Mesenchymal stem cell (in vitro differentiated cells and primary cell): ENCODE data around the gene TAF6L.
A peak's percentile ranks its signal among the peaks of the same experiment; 100 is the strongest.
"Not testable (repeated sequence)": the region's sequence is repeated elsewhere in the genome, so short reads cannot be mapped to it uniquely, and the experiment has no call there.

Source experiments
- DNase-seq: peaks from one replicate; pipeline ENCODE4 v3.0.0-alpha.2; 2013
- H2AFZ ChIP-seq: one replicate; pipeline ENCODE4 v1.6.1; 2013; ENCODE audit warnings: low read depth, mild to moderate bottlenecking, control low read depth, inconsistent platforms, low read length, moderate library complexity
- H2AK5ac ChIP-seq: 2 replicates; pipeline ENCODE4 v1.6.1; 2013; ENCODE audit warnings: low read length, moderate library complexity, mild to moderate bottlenecking, inconsistent platforms; ENCODE audit not compliant: severe bottlenecking
- H2BK120ac ChIP-seq: one replicate; pipeline ENCODE4 v1.6.1; 2013; ENCODE audit warnings: low read depth, mild to moderate bottlenecking, inconsistent platforms, low read length, moderate library complexity
- H2BK12ac ChIP-seq, 2 experiments: one replicate each; pipeline ENCODE4 v1.6.1; 2013; ENCODE audit warnings: inconsistent platforms in 2 of 2, low read length in 2 of 2, mild to moderate bottlenecking in 2 of 2, moderate library complexity in 2 of 2, control low read depth in 1 of 2
- H2BK15ac ChIP-seq: one replicate; pipeline ENCODE4 v1.6.1; 2013; ENCODE audit warnings: mild to moderate bottlenecking, low read depth, inconsistent platforms; ENCODE audit not compliant: poor library complexity, severe bottlenecking
- H2BK5ac ChIP-seq: 2 replicates; pipeline ENCODE4 v1.6.1; 2013; ENCODE audit warnings: low read depth, mild to moderate bottlenecking, low read length, control low read depth, inconsistent platforms; ENCODE audit not compliant: poor library complexity, severe bottlenecking
- H3K14ac ChIP-seq, 2 experiments: one replicate each; pipeline ENCODE4 v1.6.1; 2013; ENCODE audit warnings: inconsistent platforms in 2 of 2, low read length in 2 of 2, control low read depth in 1 of 2, mild to moderate bottlenecking in 1 of 2, moderate library complexity in 1 of 2
- H3K18ac ChIP-seq, 2 experiments: one replicate each; pipeline ENCODE4 v1.6.1; 2013; ENCODE audit warnings: inconsistent platforms in 2 of 2, low read length in 2 of 2, control low read depth in 1 of 2, low read depth in 1 of 2, mild to moderate bottlenecking in 1 of 2
- H3K23ac ChIP-seq, 2 experiments: one replicate each; pipeline ENCODE4 v1.6.1; 2013; ENCODE audit warnings: inconsistent platforms in 2 of 2, low read length in 2 of 2, mild to moderate bottlenecking in 2 of 2, moderate library complexity in 2 of 2, control low read depth in 1 of 2
- H3K27ac ChIP-seq: 2 replicates; pipeline ENCODE4 v1.5.1; 2013; ENCODE audit warnings: mild to moderate bottlenecking, moderate library complexity, low read length, control low read depth, inconsistent platforms; ENCODE audit not compliant: poor library complexity, severe bottlenecking
- H3K27me3 ChIP-seq, 2 experiments: 2 replicates each; pipeline versions ENCODE4 v1.6.1 to v1.7.0; 2013; ENCODE audit warnings: low read length in 2 of 2, mild to moderate bottlenecking in 2 of 2, moderate library complexity in 2 of 2, control low read depth in 1 of 2, inconsistent platforms in 1 of 2; ENCODE audit not compliant: control insufficient read depth in 1 of 2, insufficient read depth in 1 of 2
- H3K36me3 ChIP-seq, 2 experiments: 2 replicates each; pipeline versions ENCODE4 v1.6.1 to v1.7.0; 2013; ENCODE audit warnings: low read length in 2 of 2, control low read depth in 1 of 2, inconsistent platforms in 1 of 2, low read depth in 1 of 2, mild to moderate bottlenecking in 1 of 2; ENCODE audit not compliant: insufficient read depth in 2 of 2, control insufficient read depth in 1 of 2
- H3K4ac ChIP-seq, 2 experiments: one replicate each; pipeline ENCODE4 v1.6.1; 2013; ENCODE audit warnings: inconsistent platforms in 2 of 2, low read length in 2 of 2, mild to moderate bottlenecking in 2 of 2, moderate library complexity in 2 of 2, control low read depth in 1 of 2, low read depth in 1 of 2
- H3K4me1 ChIP-seq: 2 replicates; pipeline ENCODE4 v1.6.1; 2013; ENCODE audit warnings: low read depth, low read length, control low read depth; ENCODE audit not compliant: control insufficient read depth, insufficient read depth
- H3K4me2 ChIP-seq: 2 replicates; pipeline ENCODE4 v1.6.1; 2013; ENCODE audit warnings: low read length, mild to moderate bottlenecking, inconsistent platforms; ENCODE audit not compliant: poor library complexity, severe bottlenecking
- H3K4me3 ChIP-seq, 2 experiments: 2 replicates each; pipeline versions ENCODE4 v1.5.1 to v1.7.0; 2013; ENCODE audit warnings: low read length in 2 of 2, mild to moderate bottlenecking in 2 of 2, control low read depth in 1 of 2, low read depth in 1 of 2; ENCODE audit not compliant: insufficient read depth in 1 of 2
- H3K79me1 ChIP-seq: replicated peaks from 2 replicates; pipeline ENCODE4 v1.6.1; 2013; ENCODE audit warnings: mild to moderate bottlenecking, control low read depth, low read length, inconsistent platforms; ENCODE audit not compliant: poor library complexity, severe bottlenecking
- H3K9ac ChIP-seq: 2 replicates; pipeline ENCODE4 v1.7.0; 2013; ENCODE audit warnings: mild to moderate bottlenecking, low read length, moderate library complexity
- H3K9me3 ChIP-seq: 2 replicates; pipeline ENCODE4 v1.7.0; 2013; ENCODE audit warnings: mild to moderate bottlenecking, low read length; ENCODE audit not compliant: control insufficient read depth
- H4K8ac ChIP-seq: one replicate; pipeline ENCODE4 v1.6.1; 2013; ENCODE audit warnings: inconsistent platforms, mild to moderate bottlenecking, low read length, moderate library complexity
- H4K91ac ChIP-seq: one replicate; pipeline ENCODE4 v1.6.1; 2013; ENCODE audit warnings: mild to moderate bottlenecking, low read length, inconsistent platforms
- WGBS: methylation state at CpG from one replicate; pipeline ENCODE4 v1.1.7; 2013; ENCODE audit warnings: mixed read lengths; 5-methylcytosine and 5-hydroxymethylcytosine counted together

The TAF6L gene

DNA sequence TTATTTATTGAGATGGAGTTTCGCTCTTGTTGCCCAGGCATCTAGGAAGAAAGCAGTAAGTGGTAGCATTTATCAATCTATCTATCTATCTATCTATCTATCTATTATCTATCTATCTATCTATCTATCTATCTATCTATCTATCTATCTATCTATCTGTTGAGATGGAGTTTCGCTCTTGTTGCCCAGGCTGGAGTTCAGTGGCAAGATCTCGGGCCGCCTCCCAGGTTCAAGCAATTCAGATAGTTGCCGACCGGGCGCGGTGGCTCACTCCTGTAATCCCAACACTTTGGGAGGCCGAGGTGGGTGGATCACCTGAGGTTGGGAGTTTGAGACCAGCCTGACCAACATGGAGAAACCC lies 10.3 kb upstream of the TAF6L start:
- H2AK5ac ChIP-seq, H3K4me2 ChIP-seq, H3K23ac ChIP-seq, H3K18ac ChIP-seq, H2BK120ac ChIP-seq, H2BK5ac ChIP-seq, H3K27me3 ChIP-seq, H3K14ac ChIP-seq, H4K91ac ChIP-seq, DNase-seq, H4K8ac ChIP-seq, H3K27ac ChIP-seq, H3K4ac ChIP-seq, H2BK15ac ChIP-seq, H3K9me3 ChIP-seq, H2BK12ac ChIP-seq, H3K4me1 ChIP-seq: not testable (repeated sequence)
- peaks cover 5 to 18% of the 10 kb centered on the region in 2 experiments for H3K36me3 ChIP-seq
- peaks cover 13% of the 10 kb centered on the region for H3K79me1 ChIP-seq
- WGBS, result 79% methylated on average over 3 of the region's 9 CpGs
- H3K4me3 ChIP-seq, result peak overlapping the region in 1 of 2 experiments; percentile 99
- peak overlapping the region; percentile 63 for H2AFZ ChIP-seq
- H3K9ac ChIP-seq, result peak overlapping the region; percentile 93

DNA sequence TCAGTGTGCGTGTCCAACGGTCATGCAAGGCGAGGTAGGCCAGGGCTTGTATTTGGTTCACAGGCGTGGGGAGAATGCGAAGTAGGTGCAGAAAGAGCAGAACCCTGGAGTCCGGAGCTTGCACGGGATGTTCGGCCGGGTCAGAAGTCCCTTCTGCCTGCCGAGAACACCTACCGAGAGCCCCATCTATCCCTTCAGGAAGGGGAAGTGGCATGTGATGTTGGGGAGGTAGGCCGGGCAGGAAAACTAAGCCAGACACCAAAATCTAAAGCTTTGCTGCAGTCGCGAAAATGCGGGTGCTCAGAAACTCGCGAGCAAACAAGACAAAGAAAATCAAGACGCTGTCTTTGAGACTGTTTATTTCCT lies 435 bp upstream of the TAF6L start:
- H3K27ac ChIP-seq, result peak overlapping the region; percentile 75
- peaks cover 17% of the 10 kb centered on the region for H3K79me1 ChIP-seq
- peak overlapping the region; percentile 52 to 92 for H3K18ac ChIP-seq
- peak overlapping the region; percentile 75 for H2AFZ ChIP-seq
- peak overlapping the region; percentile 88 for H4K8ac ChIP-seq
- no peak overlapping the region for H3K23ac ChIP-seq
- no peak overlapping the region for H2BK120ac ChIP-seq
- peak overlapping the region; percentile 9 to 45 for H2BK12ac ChIP-seq
- no peak overlapping the region for H2BK5ac ChIP-seq
- no peaks in the 10 kb centered on the region for H3K9me3 ChIP-seq
- peaks cover 6% of the 10 kb centered on the region for H3K4me1 ChIP-seq
- no peak overlapping the region for H2BK15ac ChIP-seq
- no peak for DNase-seq
- no peak overlapping the region for H2AK5ac ChIP-seq
- WGBS, result 25% methylated on average over 9 of the region's 18 CpGs
- peak overlapping the region; percentile 66 for H3K4me2 ChIP-seq
- H3K4ac ChIP-seq, result peak overlapping the region; percentile 79 to 87
- peak overlapping the region in 1 of 2 experiments; percentile 89 for H3K14ac ChIP-seq
- peak overlapping the region in 1 of 2 experiments; percentile 90 for H3K4me3 ChIP-seq
- peaks cover 24 to 39% of the 10 kb centered on the region in 2 experiments for H3K36me3 ChIP-seq
- H4K91ac ChIP-seq, result peak overlapping the region; percentile 96
- H3K27me3 ChIP-seq, result no peaks in the 10 kb centered on the region
- H3K9ac ChIP-seq, result peak overlapping the region; percentile 91

DNA sequence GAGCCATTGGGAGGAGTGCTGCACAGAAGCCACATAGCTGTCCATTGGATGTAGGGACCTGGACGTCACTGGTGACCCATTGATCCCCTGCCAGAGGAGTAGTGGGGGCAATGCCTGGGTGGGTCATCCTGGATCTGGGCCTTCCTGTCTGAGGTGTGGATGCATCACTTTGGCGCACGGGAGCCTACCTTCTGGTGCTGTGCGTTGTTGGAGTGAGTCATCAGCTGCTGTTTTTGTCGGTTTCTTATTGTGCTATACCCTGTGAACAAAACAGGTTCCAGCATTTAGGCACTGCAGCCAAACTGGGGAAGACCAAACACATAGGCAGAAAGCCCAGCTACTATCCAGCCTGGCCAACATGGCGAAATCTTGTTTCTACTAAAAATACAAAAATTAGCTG lies 3.2 kb downstream of the TAF6L start:
- Histone ChIP-seq H2AFZ (no peak overlapping the region), H2BK12ac (no peak overlapping the region), H3K14ac (no peak overlapping the region), H3K79me1 (peaks cover 22% of the 10 kb centered on the region), H2BK120ac (no peak overlapping the region), H3K4me1 (peaks cover 6% of the 10 kb centered on the region), H2BK15ac (no peak overlapping the region), H3K4ac (no peak overlapping the region), H4K91ac (no peak overlapping the region), H2BK5ac (no peak overlapping the region), H3K23ac (no peak overlapping the region), H3K18ac (no peak overlapping the region), H3K27ac (no peak overlapping the region), H3K27me3 (no peaks in the 10 kb centered on the region), H3K4me2 (no peak overlapping the region), H4K8ac (no peak overlapping the region), H3K9ac (no peak overlapping the region), H2AK5ac (no peak overlapping the region), H3K36me3 (peaks cover 40 to 43% of the 10 kb centered on the region in 2 experiments), H3K4me3 (no peak overlapping the region), H3K9me3 (no peaks in the 10 kb centered on the region)
- WGBS, result 96% methylated on average over 5 of the region's 6 CpGs
- DNase-seq, result no peak

DNA sequence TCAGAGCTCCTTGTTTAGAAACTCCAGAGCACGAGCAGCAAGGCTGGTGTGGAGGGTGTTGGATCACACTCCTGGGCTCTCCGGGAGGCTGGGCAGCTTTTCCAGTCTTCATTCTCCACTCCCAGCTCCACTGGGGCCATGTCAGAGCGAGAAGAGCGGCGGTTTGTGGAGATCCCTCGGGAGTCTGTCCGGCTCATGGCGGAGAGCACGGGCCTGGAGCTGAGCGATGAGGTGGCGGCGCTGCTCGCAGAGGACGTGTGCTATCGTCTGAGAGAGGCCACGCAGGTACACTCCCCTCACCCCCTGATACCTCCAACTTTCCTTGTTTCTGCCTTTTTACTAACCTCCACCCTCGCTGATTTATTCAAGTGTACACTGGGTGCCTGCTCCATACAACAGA lies 4.5 kb downstream of the TAF6L start:
- Histone ChIP-seq H3K4ac (no peak overlapping the region), H4K8ac (no peak overlapping the region), H3K27me3 (no peaks in the 10 kb centered on the region), H3K27ac (no peak overlapping the region), H4K91ac (no peak overlapping the region), H3K4me2 (no peak overlapping the region), H3K14ac (no peak overlapping the region), H2BK120ac (no peak overlapping the region), H3K23ac (no peak overlapping the region), H3K4me1 (peaks cover 5% of the 10 kb centered on the region), H3K4me3 (no peak overlapping the region), H3K9me3 (no peaks in the 10 kb centered on the region), H3K36me3 (peaks cover 44 to 50% of the 10 kb centered on the region in 2 experiments), H3K9ac (no peak overlapping the region), H3K79me1 (peaks cover 26% of the 10 kb centered on the region), H2AK5ac (no peak overlapping the region), H2BK12ac (no peak overlapping the region), H2BK15ac (no peak overlapping the region), H2BK5ac (no peak overlapping the region), H3K18ac (no peak overlapping the region), H2AFZ (no peak overlapping the region)
- DNase-seq, result no peak
- WGBS, result 95% methylated on average over 17 of the region's 17 CpGs
